HG03520 (cell line): ENCODE measurements around the gene TARP.
A peak's percentile ranks its signal among the peaks of the same experiment; 100 is the strongest.

Experiments
- ATAC-seq: cut with Tn5 transposase; IDR thresholded peaks from one replicate; pipeline ENCODE4 v1.9.1; 2021; ENCODE audit warnings: mild to moderate bottlenecking, moderate library complexity; ENCODE audit not compliant: unreplicated experiment

The TARP gene

DNA sequence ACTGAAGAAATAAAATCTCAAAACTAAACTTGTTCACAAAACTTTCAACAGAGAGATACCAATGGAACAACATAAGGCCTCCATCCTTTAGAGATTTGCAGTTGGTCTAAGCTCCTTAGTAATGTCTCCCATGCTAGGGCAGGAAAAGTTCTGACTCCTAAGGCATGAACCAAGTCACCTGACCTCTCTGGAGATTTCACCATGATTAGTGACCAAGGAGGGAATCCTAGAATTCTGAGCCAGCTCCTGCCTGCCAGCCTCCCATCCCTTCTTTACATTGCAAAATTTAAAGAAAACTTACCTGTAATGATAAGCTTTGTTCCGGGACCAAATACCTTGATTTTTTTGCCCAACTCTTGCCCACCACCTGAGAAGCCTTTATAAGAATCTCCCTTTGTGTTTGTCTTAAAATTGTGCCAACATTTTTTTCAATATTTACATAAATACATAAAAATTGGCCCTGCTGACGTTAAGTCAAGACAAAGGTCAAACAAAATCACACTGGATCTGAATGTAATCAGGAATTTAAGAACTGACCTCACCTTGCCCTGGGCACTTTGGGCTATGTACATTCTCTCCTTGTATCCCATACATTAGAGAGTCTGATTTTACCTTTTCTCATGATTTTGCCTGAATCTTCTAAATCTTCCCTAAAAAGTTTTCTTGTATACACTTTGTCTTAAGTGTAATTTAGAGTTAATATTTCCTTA lies at the start of gene TARP:
Gene TARP, minus strand, starts transcription at position 351 of the 710 bp plus-strand sequence.
- ATAC-seq: no peak

DNA sequence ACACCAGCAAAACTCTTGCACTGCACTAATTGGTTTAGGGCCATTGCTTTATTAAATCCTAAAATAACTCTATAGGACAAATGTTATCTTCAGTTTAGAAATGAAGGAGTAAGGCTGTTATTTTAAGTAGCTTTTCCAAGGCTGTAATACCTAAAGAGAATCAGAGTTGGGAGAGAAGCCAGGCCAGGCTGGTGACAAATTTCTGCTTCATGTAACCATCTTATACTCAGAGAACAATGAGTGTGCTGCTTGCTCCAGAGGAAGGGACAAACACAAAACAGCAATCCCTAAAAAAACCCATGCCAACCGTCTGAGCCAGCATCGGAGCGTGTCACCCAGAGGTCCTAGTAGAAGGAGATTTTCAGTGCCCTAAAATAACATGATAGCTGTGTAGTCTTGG lies 49.7 kb upstream of the TARP start:
- ATAC-seq: no peak

DNA sequence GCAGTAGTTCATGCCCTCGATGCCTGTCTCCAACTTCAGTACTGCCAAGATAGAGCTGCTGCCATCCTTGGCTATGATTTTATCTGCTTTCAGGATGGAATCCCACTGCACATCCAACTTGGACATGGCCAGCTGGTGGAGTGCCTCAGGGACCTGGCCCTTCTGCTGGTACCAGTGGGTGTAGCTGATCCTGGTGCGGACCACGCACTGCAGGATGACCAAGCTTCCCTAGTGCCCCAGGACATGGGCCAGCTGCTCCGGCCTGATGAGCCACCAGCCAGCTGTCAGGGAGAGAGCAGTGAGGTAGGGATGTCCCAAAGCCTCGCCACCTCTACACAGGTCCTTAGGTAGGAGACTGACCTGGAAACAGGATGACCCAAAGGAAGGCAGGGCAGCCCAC lies 49.0 kb upstream of the TARP start:
- ATAC-seq: no peak

DNA sequence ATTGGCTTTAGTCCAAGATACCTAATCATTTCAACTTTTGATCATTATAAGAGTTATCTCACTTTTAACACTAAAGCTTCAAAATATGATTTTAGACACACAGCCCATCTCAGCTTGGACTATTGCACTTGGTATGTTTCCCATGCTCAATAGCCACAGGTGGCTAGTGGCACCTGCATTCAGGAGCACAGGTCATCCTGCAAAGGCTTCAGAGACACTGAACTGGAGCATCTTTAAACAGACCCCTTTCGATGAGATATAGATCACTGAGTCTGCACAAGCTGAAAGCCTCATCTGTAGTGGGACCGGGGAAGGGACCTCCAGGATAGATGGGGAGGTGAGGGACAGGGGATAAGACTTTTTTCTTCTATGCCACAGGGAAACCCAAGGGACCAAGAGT lies 48.5 kb upstream of the TARP start:
- ATAC-seq: no peak

DNA sequence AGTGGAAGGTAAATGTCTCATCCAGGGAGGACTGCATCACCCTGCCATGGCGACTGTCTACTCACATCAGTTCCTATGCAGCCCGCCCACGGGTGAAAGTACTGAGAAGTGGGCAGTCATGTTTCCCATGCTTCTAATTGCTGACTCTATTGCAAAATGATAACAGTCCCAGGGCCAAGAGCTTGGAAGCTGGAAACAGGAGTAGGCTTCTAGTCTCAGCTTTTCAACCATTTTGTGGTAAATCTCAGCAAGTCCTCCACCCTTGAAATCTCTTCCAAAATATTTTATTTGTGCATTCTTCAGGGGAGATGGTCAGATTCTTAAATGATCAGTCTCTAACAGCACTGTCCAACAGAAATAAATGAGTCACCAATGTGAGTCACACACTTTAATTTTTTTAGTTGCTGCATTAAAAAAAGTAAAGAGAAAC lies 48.1 kb upstream of the TARP start:
- no peak for ATAC-seq

DNA sequence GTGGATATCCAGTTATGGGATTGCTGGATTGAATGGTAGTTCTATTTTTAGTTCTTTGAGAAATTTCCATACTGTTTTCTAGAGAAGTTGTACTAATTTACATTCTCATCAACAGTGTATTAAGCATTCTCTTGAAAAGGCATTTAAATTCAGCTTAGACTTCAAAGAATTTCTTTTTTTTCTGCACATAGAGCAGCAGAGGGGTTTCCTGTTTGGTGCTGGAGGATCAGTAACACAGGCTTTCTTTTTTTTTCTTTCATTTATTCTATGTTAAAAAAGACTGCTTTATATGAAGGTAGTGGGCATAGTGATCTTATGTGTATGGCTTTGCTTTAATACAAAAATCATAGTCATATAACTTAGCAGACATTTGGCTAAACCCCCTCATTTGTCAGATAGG lies 47.6 kb upstream of the TARP start:
- ATAC-seq: no peak

DNA sequence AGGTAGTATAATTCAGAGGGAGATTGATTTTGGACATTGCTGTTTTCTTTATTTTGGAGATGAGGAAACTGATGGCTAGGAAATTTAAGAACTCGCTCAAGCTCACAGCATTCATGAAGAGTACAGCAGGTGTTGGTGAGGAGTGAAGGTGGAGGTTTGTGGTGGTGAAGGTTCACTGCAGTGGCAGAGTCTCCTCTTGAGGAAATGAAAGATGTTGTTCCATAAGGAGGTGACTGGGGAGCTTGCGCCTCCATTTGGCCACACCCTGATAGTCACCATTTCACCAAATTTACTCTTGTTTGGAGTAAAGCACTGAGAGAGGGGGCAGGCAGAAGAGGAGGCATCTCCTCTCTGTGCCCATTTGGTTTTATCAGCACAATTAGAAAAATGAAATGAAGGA lies 46.4 kb upstream of the TARP start:
- ATAC-seq: no peak

DNA sequence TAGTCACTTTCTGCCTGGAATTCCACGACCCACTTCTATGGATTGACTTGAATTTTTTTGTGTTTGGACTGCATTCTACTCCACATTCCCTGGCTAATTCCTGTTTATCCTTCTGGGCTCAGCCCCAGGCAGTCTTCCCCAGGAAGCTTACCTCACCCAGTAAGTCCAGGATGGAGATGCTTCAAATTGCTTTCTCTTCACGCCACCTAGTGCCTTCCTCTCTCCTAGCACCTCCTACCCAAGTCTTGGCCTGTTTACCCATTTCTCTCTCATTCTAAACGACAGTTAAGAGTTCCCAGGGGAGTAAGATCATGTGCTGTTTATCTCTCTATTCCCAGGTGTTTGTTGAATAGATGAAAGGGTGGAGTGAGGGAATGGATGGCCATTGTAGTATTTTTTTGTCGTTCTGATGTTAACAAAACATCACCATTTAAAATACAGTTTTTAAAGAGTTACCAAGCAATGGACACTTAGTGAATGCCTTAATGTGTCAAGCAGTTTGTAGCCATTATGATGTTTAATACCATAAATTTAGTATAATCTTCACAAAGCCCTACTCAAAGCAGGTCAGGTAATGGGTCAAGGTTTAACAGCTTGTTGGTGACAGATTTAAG lies 45.5 kb upstream of the TARP start:
- peak; percentile 70 for ATAC-seq

DNA sequence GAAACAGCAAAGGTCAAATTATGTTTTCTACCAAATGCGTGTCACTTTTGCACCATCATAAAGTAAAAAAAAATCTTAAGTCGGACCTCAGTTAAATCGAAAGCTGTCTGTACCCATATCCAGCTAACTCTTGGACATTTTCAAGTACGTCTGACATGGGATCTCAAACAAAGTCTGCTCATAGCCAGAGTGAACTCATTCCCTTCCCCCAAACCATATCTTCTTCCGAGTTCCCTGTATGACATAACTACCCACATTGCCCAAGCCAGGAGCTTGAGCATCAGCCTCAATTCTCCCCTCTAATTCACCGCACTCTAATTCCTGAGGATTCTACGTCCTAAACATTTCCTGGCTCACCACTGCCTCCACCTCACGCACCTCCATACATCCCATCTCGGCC lies 44.8 kb upstream of the TARP start:
- no peak for ATAC-seq

DNA sequence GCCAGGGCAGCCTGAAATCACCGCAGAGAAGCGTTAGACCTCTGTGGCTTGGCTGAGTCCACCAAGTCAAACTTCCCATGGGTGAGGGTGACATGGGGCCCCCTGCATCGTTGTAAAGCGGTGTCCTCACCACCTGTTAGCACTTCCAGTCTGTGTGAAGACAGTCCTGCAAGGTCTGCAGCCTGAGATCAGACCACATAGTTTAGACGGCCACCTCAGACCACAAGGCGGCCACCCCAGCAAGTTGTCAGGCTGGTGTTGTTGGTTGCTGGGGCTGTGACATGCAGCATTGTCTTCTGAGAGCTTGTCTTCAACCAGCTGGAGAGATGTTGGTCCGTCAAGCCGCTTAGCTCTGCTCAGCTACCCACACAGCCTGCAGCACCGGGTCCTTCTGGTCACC lies 44.1 kb upstream of the TARP start:
- no peak for ATAC-seq

DNA sequence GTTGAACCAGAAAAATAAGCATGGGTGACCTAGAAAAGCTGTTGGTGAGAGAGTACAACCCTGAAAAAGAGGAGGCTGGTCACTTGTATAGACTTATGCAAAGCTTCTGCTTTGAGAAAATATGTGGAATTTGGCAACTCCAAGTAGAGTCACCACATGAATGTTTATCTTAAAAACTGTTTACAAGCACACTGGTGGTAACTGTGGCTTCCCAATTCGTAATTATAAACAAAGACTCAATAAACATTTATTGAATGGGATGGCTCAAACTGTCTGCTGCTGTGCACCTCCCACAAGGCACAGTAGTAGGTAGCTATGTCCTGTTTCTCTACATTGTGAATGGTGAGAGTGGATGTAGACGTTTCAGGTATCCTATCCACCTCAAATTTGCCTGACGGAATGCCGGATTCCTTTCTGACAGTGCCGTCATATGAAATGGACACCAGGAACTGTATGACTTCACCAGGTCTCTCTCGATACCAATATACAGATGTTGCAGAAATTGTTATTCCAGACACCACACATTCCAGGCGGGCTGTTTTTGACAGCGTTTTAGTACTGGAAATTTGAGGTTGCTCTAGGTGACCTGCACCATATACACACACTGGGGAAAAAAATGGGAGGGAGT lies 43.4 kb upstream of the TARP start:
- ATAC-seq: no peak

DNA sequence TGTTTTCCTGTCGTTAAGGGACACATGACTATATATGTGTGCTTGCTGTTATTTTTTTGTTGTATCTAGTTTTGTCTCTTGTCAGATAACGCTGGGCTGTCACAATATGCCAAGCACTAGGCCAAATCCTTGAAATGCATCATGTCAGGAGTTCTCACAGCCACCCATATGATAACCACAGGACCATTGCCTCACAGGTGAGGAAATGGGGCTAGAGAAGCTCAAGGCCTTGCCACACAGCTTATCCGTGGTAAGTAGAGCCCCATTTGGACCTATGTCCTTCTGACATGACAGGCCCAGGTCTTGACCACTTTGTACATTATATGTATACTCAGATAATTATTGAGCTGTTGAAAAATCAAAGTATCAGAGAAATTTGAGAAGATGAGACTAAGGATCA lies 42.0 kb upstream of the TARP start:
- no peak for ATAC-seq

DNA sequence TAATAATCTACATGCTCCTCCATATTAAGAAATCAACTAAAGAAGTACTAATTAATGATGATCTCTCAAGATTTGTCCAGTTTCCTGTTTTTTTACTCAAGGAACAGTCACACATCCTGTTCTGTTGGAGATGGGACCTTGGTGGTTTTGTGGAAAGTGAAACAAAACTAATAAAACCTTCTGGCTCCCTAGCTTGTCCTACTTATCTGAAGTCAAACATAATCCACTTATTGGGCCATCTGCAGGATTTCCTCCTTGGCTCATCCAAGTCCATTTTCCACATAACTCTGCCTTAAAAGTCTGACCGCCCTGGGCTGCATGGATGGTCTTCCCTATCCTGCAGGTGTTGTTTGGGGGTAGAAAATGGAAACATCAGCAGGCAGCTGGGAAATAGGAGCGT lies 39.4 kb upstream of the TARP start:
- ATAC-seq: no peak

DNA sequence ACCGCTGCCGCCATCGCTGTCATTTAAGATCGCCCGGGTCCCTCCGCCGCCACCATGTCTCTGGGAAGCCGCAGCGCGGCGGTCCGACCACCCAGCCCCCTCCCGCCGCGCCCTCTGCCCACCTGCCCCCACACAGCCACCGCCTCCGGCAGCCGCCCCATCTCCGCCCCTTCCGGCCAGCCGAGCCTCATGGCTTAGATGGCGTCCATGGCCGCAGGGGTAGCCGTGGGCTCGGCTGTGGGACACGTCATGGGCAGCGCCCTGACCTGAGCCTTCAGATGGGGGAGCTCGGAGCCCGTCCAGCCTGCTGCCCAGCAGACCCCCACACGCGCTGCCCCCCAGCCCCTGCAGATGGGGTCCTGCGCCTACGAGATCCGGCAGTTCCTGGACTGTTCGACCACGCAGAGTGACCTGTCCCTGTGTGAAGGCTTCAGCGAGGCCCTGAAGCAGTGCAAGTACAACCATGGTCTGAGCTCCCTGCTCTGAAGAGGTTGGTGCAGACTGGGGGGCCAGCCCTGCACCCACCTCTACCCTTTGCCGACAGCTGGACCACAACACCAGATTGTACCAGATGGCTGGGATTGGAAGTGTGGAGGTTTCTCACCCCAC lies 38.0 kb upstream of the TARP start:
- ATAC-seq: no peak

DNA sequence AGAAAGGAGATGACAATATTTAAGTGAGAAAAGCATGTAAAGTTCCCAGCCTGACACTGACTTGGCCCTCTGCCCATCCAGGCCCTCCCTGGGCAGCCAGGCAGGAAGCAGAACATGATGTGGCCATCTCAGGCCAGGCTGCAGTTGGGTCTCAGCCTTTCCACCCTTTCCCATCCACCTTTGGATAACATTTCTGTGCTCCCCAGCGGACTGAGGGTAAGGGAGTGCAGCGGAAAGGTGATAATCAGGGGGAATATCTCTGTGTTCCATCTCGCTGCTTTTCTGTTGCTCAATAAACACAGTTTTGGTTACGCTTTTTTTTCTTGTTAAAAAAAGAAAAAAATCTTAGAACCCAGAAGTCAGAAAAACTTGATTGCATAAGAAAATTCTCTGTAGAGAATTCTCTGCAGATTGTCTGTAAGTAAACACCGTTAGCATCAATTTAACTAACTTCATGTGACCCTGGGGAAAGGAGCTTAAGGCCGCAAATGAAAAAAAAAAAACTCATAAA lies 37.2 kb upstream of the TARP start:
- no peak for ATAC-seq

DNA sequence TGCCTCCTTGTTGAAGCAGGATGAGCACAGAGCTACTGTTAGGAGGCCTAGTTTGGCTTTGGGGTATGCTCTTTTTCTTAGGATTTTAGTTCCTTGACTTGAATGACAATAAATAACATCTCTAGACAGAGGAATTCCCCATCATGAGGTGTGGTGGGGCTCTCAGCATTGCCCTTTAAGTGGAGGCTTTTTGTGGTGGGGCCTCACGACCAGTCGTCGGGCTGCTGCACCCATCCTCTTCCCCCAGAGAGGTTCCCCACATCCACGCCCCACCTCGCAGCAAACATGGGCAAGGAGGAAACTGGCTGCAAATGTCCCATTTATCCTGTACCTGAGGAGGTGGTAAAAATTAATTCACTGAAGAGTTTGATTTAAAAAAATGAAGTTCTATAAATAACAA lies 36.1 kb upstream of the TARP start:
- ATAC-seq: no peak

DNA sequence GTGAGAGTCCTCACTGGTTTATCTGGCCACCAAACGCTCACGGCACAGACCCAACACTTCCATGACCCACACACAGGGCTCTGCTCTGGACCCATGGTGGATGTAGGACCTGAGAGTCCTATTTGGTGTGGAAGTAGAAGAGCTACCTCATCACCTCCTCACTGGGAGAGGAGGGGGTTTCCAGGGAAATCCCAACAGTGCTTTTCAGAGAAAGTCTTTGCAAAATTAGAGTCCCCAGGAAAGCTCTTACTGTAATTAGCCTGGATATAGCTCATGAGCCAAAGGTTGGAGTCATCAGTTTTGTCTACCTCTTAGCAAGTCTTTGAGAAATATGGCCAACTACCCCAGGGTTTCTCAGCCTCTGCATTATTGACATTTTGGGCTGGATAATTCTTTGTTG lies 34.7 kb upstream of the TARP start:
- ATAC-seq: no peak

DNA sequence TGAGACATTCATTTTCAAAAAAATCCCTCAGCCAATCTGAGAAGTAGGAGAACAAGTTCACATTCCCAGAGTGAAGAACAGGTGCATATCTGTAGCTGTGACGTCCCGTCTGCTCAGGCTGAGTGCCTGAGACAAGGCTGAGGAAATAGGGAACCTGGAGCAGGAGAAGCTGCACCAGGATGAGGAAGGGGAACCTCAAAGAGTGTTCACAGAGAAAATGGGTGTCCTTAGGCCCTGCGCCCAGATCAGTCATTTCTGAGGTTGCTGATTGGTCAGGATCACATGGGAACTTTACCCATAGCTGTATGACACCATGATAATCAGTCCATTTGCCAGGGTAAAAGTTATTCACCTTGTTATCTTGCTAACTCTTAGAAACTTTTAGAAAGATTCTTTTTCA lies 34.2 kb upstream of the TARP start:
- ATAC-seq: no peak

DNA sequence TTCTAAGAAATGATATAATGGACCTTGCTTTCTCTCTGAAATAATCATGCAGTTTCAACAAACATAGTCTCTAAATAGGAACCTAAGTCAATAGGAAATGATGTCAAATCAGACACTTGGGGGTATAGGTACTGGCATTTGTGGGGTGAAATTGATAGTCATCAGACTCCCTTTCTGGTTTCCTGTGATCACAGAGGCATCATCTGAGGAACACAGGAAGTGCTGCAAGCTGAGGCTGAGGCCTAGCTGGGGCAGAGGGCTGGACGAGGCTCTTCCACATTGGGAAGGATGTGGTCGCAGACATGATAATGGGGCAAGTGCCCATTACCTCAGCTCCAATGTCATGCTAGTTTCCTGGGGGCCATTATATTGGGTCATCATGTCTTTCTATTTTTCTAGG lies 33.5 kb upstream of the TARP start:
- ATAC-seq: no peak

DNA sequence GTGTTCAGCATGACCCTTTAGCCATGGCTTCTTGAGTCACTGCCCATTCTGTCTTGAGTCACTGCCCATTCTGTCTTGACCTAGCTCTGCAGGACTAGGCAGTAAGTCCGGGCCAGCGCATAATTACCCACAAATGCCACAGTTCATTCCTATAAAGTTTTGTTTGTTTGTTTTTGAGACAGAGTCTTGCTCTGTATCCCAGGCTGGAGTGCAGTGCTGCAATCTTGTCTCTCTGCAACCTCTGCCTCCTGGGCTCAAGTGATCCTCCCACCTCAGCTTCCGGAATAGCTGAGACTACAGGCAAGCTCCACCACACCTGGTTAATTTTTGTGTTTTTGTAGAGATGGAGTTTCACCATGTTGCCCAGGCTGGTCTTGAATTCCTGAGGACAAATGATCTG lies 32.7 kb upstream of the TARP start:
- no peak for ATAC-seq

DNA sequence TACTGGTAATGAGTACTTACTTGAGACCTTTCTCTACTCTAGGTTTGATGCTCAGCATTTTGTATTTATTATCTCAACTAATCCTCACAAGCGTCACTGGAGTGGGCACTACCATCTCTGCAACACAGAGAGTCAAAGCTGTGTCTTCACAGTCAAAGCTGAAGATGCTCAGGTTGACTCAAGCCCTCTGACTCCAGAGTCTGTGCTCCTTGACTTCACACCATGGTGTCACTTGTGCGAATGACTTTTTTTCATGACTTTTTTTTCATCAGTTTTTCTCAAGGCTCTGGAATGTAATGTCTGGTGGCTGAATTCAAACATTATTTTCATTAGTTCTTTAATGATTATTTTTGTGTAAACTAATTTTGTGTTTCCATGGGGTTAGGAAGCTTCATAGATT lies 30.4 kb upstream of the TARP start:
- ATAC-seq: no peak

DNA sequence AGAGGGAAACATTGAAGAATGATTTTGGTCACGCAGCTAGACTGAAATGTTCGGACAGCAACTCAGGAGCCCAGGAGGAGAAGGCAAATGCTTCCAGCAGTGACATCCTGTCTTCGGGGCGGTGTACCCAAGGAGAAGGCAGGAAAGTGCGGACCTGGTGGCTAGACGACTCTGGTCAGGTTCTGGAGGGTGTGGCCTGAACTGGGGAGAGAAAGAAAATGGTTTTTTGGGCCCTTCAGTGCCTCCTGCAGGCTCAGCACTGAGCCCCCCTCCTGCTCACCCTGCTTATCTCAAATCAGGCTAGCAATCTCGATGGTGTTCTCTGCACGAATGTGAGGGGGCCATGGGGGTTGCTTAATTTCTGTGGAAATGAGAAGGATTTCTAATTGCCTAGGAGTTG lies 26.7 kb upstream of the TARP start:
- ATAC-seq: no peak
